Retina (tissue), 1 donor: ENCODE measurements around the gene FAM89B.
A peak's percentile ranks its signal among the peaks of the same experiment; 100 is the strongest.

Experiments used
- DNase-seq: peaks from one replicate; pipeline ENCODE4 v3.0.0-alpha.2; 2016

The FAM89B gene

GRCh38 chr11:65613091-65613928 lies 41.0 kb downstream of the FAM89B start:
- no peak for DNase-seq

GRCh38 chr11:65615229-65615949 lies 43.1 kb downstream of the FAM89B start, which contains the start of gene PCNX3:
Gene PCNX3 (plus strand): TSS chr11:65615776. CDS start chr11:65616312, 536 bp downstream.
- peak; percentile 100 for DNase-seq

GRCh38 chr11:65615950-65616574 lies 43.7 kb downstream of the FAM89B start:
- no peak for DNase-seq

- no peak for DNase-seq
Measured at GRCh38 chr11:65616575-65617001, 44.2 kb downstream of the FAM89B start.

- DNase-seq = no peak
Measured at GRCh38 chr11:65617136-65617850, 45.0 kb downstream of the FAM89B start.

- no peak for DNase-seq
Measured at GRCh38 chr11:65617990-65618751, 45.8 kb downstream of the FAM89B start.

- DNase-seq = no peak
Measured at GRCh38 chr11:65618763-65619162, 46.4 kb downstream of the FAM89B start.

GRCh38 chr11:65619281-65619928 lies 47.1 kb downstream of the FAM89B start:
- DNase-seq = no peak

- DNase-seq = no peak
Measured at GRCh38 chr11:65620666-65621065, 48.3 kb downstream of the FAM89B start.

- no peak for DNase-seq
Measured at GRCh38 chr11:65621460-65621859, 49.1 kb downstream of the FAM89B start.

GRCh38 chr11:65622011-65622410 lies 49.7 kb downstream of the FAM89B start:
- no peak for DNase-seq

- no peak for DNase-seq
Measured at GRCh38 chr11:65623177-65623576, 50.8 kb downstream of the FAM89B start.
